Brain microvascular endothelial cell (primary cell): ENCODE data around the gene ZFYVE28.

Experiments used
- DNase-seq: peaks from one replicate; pipeline ENCODE4 v3.0.0-alpha.2; 2020
- H3K27ac ChIP-seq: fragments of 250-450 bp; sonication (Bioruptor Pico); 2 replicates; pipeline ENCODE4 v1.5.1; 2020; ENCODE audit warnings: mild to moderate bottlenecking, moderate library complexity
- H3K27me3 ChIP-seq: fragments of 250-450 bp; sonication (Bioruptor Pico); replicated peaks from 2 replicates; pipeline ENCODE4 v1.5.1; 2020; ENCODE audit warnings: mild to moderate bottlenecking
- H3K36me3 ChIP-seq: fragments of 250-450 bp; sonication (Bioruptor Pico); replicated peaks from 2 replicates; pipeline ENCODE4 v1.5.1; 2020; ENCODE audit warnings: mild to moderate bottlenecking
- H3K4me3 ChIP-seq: 2 replicates; pipeline ENCODE4 v1.5.1; 2011; ENCODE audit warnings: low read depth, mild to moderate bottlenecking, control low read depth, low read length, moderate library complexity
- CTCF ChIP-seq: IDR thresholded peaks from 2 replicates; pipeline ENCODE4 v1.5.1; 2011; ENCODE audit warnings: low read depth, mild to moderate bottlenecking, moderate library complexity, low read length, control low read depth, inconsistent platforms; ENCODE audit errors: missing control alignments
- in situ Hi-C: cut with HindIII; loops from 2 replicates; pipeline ENCODE4 v1.10.0; 2017; ENCODE audit warnings: low sequenced_read_pairs, low pct_ligation_motif_present

The ZFYVE28 gene

GRCh38 chr4:2245787-2246275 lies 172.6 kb downstream of the ZFYVE28 start:
- TF ChIP-seq CTCF: no peak
- Histone ChIP-seq H3K36me3 (peaks cover 17% of the 10 kb centered on the region), H3K4me3 (no peak overlapping the region), H3K27me3 (no peaks in the 10 kb centered on the region), H3K27ac (no peak overlapping the region)
- in situ Hi-C loops: no loop called here
- no peak for DNase-seq

GRCh38 chr4:2245057-2245786 lies 173.2 kb downstream of the ZFYVE28 start:
- in situ Hi-C loops: no loop called here
- H3K27me3 ChIP-seq: no peaks in the 10 kb centered on the region
- peaks cover 11% of the 10 kb centered on the region for H3K36me3 ChIP-seq
- H3K4me3 ChIP-seq: no peak overlapping the region
- no peak overlapping the region for H3K27ac ChIP-seq
- DNase-seq: no peak
- TF ChIP-seq CTCF: no peak

- Histone ChIP-seq H3K36me3 (no peaks in the 10 kb centered on the region), H3K27me3 (no peaks in the 10 kb centered on the region), H3K4me3 (no peak overlapping the region), H3K27ac (no peak overlapping the region)
- TF ChIP-seq CTCF: peak; percentile 57
- in situ Hi-C loops: no loop called here
- no peak for DNase-seq
These were observed 174.6 kb downstream of the ZFYVE28 start for GRCh38 chr4:2243681-2244380.

GRCh38 chr4:2241410-2242353 lies 176.8 kb downstream of the ZFYVE28 start, which contains the start of the genes HAUS3 and POLN:
HAUS3 (minus strand) TSS chr4:2242121; CDS start chr4:2240946, 1,175 bp downstream.
POLN (minus strand) TSS chr4:2242121; CDS start chr4:2229231, 12,890 bp downstream.
- H3K4me3 ChIP-seq: peak within 1 kb of the TSS; percentile 93
- H3K27ac ChIP-seq: peak within 1 kb of the TSS; percentile 5
- no peaks in the 10 kb centered on the region for H3K36me3 ChIP-seq
- TF ChIP-seq CTCF: no peak
- in situ Hi-C loops: no loop called here
- peak; percentile 94 for DNase-seq
- no peaks in the 10 kb centered on the region for H3K27me3 ChIP-seq

GRCh38 chr4:2241003-2241402 lies 177.4 kb downstream of the ZFYVE28 start:
- DNase-seq: no peak
- in situ Hi-C loops: no loop called here
- H3K36me3 ChIP-seq: peaks cover 2% of the 10 kb centered on the region
- H3K4me3 ChIP-seq: peak overlapping the region; percentile 93
- peak overlapping the region; percentile 5 for H3K27ac ChIP-seq
- no peak for TF ChIP-seq CTCF
- no peaks in the 10 kb centered on the region for H3K27me3 ChIP-seq
